Activated CD4-positive, alpha-beta T cell treated with anti-CD3 and anti-CD28 coated beads, Interleukin-2, amount 50 U/mL, for 16 hours (primary cell): ENCODE measurements around the gene RAP1GAP2.
"Not testable (repeated sequence)": the region's sequence is repeated elsewhere in the genome, so short reads cannot be mapped to it uniquely, and the experiment has no call there.

Source experiments
- DNase-seq: peaks from one replicate; pipeline ENCODE4 v3.0.0-alpha.2; 2020

RAP1GAP2 gene

DNA sequence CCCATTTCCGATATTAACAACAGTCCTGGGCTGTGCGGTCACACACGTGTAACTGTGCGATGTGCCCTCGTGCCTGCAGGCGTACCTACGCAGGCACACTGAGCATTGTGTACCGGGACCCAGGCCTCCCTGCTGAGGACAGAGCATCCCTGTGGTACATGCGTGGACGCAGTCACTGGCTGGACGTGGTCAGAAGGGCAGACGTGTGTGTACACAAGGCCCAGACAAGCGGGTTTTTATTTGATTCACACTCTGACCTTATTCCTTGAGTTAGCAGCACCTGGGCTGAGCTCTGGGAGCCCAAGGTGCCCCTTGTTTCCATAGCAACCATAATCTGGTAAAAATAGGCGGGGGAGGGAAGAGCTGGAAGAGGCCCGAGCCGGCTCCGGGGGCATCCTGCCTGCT lies 19.5 kb downstream of the RAP1GAP2 start:
- no peak for DNase-seq

DNA sequence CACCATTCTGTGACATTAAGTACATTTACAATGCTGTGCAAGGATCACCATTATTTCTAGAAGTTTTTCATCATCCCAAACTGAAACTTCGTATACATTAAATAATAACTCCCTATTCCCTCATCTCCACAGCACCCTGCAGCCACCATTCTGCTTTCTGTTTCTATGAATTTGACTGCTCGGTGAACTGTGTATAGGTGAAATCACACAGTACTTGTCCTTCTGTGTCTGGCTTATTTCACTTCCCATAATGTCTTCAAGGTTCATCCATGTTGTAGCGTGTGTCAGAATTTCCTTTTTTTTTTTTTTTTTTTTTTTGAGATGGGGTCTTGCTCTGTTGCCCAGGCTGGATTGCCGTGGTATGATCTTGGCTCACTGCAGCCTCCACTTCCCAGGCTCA lies 20.4 kb downstream of the RAP1GAP2 start:
- DNase-seq = no peak

DNA sequence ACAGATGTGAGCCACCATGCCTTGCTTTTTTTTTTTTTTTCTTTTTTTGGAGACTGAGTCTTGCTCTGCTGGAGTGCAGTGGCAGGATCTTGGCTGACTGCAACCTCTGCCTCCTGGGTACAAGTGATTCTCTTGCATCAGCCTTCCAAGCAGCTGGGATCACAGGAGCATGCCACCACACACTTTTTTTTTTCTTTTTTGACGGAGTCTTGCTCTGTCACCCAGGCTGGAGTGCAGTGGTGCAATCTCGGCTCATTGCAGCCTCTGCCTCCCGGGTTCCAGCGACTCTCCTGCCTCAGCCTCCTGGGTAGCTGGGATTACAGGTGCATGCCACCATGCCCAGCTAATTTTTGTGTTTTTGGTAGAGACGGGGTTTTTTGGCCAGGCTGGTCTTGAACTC lies 23.1 kb downstream of the RAP1GAP2 start:
- not testable (repeated sequence) for DNase-seq

DNA sequence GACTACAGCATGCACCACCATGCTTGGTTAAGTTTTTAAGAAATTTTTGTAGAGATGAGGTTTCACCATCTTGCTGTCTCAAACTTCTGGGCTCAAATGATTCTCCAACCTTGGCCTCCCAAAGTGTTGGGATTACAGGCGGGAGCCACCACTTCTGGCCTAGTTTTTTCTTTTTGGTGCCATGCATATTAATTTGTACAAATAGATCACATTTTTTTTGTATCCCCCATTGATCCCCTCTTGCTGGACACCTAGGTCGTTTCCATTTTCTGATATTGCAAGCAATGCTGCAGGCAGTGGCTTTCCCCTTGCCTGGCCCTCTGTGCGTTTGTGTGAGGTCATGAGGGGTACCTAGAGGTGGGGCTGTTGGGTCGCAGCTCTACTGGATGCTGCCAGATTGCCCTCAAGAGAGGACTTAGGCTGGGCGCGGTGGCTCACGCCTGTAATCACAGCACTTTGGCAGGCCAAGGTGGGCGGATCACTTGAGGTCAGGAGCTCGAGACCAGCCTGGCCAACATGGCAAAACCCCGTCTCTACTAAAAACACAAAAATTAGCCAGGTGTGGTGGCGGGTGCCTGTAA lies 23.8 kb downstream of the RAP1GAP2 start:
- no peak for DNase-seq

DNA sequence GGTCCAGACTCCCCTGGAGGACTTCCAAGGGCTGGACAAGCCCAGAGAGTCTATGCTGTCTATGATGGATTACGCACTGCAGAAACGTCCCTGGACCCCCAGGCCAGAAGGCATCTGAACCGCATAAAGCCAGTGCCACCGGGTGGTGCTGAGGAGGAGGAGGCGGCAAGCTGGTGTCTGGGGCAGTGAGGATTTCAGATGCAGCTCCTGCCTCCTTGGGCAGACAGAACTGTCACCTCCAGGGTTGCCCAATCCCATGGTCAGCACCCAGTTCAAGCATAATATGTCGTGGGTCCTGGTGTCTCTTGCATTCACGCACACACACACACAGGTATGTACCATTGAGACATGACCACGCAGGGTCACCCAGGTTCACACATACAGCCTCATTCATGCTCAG lies 25.6 kb downstream of the RAP1GAP2 start:
- no peak for DNase-seq

DNA sequence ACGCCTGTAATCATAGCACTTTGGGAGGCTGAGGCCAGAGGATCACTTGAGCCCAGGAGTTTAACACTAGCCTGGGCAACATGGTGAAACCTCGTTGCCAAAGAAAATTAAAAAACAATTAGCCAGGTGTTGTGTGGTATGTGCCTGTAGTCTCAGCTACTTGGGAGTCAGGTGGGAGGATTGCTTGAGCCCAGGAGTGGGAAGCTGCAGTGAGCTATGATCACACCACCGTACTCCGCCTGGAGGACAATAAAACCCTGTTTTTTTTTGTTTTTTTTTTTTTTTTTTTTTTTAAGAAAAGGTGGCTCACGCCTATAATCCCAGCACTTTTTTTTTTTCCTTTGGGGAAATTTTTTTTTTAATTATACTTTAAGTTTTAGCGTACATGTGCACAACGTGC lies 26.1 kb downstream of the RAP1GAP2 start:
- no peak for DNase-seq

DNA sequence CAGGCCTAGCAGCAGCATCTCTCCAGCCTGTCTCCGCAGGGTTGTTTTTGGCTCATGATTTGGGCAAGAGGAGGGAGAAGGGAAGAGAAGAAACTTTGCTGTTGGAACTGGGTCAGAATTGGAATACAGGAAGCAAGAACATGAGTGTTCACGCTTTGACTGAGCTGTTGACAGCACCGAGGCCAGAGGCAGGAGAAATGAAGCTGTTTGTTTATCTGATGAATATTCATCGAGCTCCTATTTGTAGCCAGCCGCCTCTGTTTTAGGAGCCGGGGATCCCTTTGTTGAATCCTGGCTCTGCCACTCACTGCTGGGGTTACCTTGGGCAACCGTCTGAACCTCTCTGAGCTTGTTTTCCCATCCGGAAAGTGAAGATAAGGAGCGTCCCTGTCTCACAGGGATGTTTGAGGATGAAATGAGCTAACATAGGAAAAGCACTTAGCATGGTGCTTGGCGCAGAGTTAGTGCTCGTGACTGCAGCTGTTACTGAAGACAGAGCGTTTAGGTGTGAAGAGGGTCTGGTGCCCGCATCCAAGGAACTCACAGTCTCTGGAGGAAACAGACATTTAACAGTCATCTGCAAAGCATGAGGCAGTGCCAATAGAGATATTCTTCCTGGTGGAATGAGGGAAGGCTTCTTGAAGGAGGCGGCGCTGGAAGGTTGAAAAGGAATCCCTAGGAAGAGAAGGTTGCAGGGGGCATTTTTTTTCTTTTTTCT lies 29.2 kb downstream of the RAP1GAP2 start:
- DNase-seq = no peak

DNA sequence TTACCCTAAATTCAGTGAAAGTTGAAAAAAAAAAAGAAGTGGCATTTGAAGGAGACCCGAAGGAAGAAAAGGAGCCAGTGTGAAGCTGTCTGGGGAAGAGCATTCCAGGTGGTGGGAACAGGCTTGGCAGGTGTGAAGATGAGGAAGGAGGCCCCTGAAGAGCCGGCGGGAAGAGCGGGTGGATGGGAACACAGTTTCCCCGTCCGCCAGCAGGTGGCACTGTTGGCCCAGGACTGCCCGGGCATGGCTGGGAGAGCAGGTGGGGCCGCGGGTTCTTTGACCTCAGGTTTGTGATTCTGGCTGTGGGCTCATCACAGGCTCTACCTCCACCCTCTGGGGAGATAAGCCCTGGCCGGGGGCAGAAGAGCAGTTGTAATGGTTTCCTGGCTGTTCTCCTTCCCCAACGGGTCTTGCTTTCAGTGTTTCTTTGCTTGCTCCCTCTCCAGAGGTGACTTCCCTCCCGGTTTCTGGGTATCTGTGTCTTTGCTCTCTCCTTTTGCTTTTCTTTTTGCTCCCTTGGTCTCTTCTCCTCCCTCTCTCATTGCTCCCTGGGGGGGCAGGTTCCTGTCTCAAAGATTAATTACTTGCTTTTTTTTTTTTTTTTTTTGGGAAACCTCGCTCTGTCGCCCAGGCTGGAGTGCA lies 32.3 kb downstream of the RAP1GAP2 start:
- peak; percentile 71 for DNase-seq

DNA sequence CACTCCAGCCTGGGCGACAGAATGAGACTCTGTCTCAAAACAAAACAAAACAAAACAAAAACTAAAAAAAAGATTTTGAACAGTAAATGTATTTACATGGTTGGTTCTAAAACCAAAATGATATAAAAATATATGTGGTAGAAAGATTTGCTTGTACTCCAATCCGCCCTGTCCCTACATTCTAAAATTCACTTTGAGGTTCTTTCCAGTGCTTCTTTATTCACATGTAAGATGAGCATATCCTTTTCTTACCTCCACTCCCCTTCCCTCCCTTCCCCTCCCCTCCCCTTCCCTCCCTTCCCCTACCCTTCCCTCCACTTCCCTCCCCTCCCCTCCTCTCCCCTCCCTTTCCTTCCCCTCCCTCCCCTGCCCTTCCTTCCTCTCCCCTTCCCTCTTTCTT lies 34.4 kb downstream of the RAP1GAP2 start:
- DNase-seq = no peak

DNA sequence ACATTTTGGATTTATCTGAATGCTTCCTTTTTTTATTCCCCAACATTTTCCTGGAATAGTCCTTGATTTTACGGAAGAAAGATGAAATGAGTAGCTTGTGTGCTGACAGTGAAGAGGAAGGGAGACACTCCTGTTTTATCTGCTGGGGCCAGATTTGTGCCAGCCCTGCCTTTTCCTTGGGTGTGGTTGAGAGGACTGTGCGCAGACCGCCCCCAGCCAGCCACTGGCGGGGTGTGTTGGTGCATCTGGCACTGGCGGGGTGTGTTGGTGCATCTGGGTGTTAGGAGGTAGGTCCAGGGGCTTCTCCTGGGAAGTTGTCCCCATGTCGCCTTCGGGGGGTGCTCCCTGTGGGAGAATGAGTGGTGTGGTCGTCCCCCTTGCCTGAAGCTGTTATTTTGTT lies 39.5 kb downstream of the RAP1GAP2 start:
- no peak for DNase-seq

DNA sequence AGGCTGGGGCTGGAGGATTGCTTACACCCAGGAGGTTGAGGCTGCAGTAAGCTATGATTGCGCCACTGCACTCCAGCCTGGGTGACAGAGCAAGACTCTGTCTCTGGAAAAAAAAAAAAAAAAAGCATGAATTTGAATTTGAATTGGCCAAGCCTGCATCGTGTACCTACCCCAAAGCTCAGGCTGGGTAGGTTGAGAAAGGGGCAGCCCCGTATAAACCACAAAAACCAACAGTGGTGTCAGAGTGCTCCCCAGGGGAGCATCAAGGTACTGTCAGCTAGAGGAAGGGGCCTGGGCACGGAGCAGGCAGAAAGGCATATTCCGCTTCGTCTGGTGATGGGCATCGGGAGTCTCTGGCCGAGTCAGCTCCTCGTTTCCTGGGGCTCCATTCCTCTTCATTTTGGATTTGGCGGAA lies 40.9 kb downstream of the RAP1GAP2 start:
- peak; percentile 50 for DNase-seq

DNA sequence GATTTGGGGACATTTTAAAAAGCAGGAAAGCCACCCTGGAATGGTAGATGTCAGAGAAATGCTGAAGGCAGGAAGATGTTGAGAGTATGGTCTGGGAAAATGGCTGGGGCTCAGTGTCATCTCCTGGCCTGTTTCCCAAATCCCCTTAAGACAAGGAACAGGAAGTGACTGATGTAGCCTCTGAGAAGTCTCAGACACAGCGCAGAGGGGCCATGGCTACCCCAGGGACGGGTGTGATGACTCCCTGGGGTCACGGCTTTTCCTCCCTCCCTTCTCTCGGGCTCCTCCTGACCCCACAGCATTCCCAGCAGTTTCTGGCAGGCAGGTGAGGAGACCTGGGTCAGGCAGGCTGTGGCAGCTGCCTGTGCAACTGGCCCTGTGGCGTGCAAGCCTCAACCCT lies 45.4 kb downstream of the RAP1GAP2 start:
- no peak for DNase-seq

DNA sequence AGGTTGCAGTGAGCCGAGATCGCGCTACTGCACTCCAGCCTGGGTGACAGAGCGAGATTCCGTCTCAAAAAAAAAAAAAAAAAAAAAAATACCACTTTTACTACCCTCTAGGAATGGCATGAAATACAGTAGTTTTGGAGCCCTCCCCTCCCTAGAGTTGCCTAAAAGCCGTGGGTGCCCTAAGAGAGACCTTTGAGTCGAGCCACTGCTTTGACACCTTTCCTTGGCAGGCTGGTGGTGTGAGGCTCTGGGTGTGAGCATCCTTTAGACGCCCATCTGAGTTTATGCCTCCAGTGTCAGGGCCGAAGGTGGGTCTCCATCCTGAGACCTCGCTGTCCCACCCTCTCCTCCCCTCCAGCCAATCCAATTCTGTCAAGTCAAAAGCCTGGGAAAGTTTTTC lies 46.2 kb downstream of the RAP1GAP2 start:
- DNase-seq = no peak

DNA sequence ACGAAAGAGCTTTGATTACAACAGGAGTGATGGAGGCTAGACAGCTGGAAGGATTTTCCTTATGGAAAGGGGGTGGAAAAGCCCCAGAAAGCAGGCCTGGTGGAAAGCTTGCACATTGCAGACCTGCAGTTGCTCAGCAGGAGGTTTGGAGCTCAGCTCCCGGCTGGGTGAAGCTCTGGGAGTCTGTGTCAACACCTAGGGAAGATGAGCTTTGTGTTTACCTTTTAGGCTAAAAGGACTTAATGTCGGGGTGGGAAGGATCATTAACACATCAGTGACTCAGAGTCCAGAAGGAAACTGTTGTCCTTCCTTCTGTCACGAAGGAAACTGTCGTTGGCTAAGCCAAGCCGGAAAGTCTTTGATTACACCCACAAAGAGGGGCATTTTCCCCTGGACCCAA lies 48.2 kb downstream of the RAP1GAP2 start:
- no peak for DNase-seq

DNA sequence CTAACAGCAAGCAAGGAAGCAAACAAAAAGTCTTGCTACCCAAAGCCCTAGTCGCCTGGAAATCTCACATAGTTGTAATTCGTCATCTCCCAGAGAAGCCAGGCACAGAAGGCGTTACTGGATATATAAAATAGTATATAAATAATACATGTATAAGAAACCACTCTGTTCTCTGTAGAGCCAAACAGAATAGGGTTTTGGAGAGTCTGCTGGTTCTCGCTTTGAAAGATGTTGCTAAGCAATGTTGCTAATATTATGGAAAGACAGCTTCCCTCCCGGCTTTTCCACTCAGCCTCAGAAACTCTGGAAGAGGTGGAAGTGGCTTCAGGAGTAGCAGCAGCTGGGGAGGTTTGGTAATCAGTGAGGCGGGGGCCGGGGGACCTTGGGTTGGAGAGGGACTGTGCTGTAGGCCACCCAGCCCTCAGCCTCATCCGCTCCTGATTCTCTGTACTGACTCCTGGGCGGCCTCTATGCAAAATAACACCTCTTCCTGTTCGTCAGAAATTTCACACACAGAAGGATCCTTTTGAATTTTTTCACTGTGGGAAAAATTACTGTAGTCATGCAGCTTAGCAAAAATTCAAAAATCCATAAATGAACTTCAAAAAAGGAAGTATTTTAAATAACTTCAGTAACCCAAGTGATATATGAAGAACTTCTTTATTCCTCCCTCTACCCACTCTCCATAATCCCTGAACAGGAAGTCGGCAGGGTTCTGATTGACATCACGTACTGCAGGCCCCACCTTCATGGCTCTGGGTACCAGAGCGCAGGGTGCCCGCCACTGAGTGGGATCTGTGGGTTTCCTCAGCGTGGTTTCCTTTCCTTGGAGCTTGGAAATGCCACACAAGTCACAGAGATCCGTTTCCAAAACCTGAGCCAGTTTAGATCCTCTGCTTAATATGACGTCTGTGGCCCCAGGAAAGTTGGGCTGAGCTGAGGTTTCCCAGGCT lies 51.4 kb downstream of the RAP1GAP2 start:
- DNase-seq = no peak

DNA sequence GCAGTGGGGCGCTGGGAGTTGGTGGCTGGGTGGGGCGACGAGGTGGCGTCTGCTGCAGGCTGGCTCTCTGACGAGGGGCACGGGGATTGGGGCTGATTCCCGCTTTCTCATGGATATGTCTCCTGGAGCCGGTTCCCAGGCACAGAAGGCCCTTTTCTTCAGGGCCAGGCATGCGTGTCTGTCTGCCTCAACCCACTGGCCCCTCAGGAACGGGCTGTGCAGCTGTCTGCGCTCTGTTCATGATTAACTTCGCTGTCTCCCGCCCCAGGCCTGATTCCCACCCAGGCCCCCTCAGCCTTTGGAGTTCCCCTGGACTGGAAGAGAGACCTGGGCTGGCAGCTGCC lies 53.1 kb downstream of the RAP1GAP2 start:
- no peak for DNase-seq

DNA sequence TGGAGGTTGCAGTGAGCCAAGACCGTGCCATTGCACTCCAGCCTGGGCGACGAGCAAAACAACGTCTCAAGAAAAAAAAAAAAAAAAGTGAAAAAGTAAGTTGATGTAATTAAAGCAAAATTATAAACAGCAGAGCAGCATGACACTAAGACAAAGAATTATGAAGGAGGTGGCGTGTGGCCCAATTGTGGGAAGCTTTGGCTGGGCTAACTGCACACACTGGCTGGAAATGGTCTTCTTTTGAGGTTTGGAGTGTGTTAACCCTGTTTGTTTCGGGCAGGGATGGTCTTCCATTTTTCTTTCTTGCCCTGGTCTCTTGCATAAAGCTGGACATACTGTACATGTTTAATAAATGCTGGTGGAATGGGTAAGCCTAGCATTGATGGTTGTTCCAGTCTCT lies 54.8 kb downstream of the RAP1GAP2 start:
- DNase-seq = no peak

DNA sequence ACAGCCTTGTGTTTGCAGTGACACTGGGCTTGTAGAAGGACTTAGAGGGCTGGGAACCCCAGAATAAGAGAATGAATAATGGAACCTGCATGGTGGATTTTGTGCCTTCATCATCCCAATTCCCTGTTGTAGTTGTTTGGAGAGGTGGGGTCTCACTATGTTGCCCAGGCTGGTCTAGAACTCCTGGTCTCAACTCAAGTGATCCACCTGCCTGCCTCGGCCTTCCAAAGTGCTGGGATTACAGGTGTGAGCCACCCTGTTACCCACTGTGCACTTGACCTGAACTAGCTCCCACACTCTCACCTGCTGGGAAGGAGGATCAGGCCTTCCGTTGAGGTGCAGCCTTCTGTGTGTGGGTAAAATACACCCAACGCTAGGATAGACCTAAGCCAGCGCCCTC lies 55.4 kb downstream of the RAP1GAP2 start:
- no peak for DNase-seq

DNA sequence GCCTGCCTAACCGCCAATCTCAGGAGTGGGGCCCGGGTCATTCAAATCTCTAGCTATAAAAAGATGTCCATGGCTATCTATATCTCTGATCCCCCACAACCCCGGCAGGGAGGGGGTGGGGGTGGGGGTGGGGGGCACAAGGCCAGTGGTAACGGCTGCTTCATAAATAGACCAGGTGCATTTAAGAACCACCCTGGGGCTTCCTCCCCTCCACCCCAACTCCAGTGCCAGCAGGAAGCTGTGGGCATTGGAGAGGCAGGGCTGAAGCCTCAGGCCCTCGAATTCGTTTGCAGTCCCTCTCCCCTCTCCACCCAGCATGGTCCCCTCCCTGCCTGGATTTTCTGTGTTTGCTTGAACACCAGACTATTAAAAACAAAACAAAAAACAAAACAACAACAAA lies 56.0 kb downstream of the RAP1GAP2 start:
- DNase-seq = no peak

DNA sequence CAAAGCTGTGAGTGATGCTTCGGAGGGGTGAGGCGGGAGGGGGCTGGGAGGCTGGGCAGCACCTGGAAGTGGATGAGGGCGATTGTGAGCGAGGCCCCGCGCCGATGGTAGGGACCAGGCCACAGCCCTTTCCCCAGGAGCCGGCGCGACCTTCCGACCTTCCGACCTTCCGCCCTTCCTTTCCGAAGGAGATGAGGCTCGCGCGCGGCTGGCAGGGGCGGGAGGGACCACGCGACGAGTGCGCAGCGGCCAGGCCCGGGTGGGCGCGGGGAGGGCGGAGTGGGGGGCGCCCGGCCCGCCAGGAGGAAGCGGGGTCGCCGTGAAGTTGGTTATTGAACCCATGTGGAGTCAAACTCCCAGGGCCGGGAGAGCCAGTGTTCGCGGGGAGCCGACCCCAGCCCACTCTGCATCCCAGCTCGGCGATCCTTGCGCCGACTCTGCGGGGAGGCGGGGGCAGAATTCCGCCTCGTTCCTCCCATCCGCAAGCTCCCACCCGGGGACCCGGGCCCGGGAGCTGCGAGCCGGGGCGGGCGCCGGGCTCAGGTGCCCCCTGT lies 56.6 kb downstream of the RAP1GAP2 start:
- DNase-seq = no peak

DNA sequence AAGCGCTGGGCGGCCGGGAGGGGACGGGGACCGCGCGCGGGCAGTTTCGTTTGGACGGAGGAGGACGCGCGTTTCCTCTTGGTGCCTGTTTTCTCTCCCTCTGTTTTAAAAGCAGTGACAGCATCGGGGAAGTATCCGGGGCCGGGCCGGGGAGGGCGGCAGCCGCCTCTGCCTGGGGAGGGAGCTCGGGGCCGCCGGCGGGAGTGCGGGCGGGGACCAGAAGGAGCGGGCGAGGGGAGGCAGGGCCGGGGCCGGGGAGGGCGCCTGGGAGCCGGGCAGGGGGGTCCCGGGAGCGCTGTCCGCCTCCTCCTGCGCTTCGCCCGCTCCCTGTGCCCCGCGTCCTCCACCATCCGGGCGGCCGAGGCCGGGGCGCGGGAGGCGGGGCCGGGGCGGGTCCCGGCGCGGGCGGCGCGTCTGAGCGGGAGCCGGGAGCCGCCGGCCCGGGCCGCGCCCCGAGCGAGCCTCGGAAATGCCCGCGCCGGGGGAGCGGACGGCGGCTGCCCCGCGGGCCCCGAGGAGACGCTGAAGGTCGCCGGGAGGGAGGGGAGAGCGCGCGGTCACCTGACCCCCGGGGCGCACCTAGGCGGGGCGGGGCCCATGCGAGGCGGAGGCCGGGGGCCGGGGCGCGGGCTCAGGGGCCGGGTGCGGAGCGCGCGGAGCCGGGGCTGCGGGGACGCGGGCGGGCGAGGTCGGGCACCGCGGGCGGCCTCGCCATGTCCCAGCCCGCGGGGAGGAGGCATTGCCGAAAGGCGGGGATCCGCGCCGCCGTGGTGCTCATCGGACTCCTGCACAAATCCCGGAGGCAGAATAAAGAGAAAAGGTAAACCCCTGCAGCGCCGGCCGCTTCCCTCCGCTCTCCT lies 57.3 kb downstream of the RAP1GAP2 start:
- DNase-seq = no peak
